Measurements from ENCODE around the gene NTN5.
"Not testable (repeated sequence)": the region's sequence is repeated elsewhere in the genome, so short reads cannot be mapped to it uniquely, and the experiment has no call there.

NTN5 gene

GRCh38 chr19:48661711-48662090 is 11.1 kb downstream of the NTN5 start:
- TF ChIP-seq CTCF (IDR thresholded peaks at IDR 0.05; ENCODE audit: unreplicated experiment in 3 of 3), result no peak
- Mint-ChIP-seq H3K36me3 (ENCODE audit: low read depth) (no peaks in the 10 kb centered on the region), H3K27ac (no peak overlapping the region), H3K4me3 (no peak overlapping the region), H3K27me3 (ENCODE audit: low read depth) (peaks cover 12% of the 10 kb centered on the region), H3K9me3 (no peaks in the 10 kb centered on the region), H3K4me1 (peaks cover 13% of the 10 kb centered on the region)

GRCh38 chr19:48660852-48661710 is 11.7 kb downstream of the NTN5 start:
- Mint-ChIP-seq H3K4me3 (no peak overlapping the region), H3K27me3 (ENCODE audit: low read depth) (peaks cover 12% of the 10 kb centered on the region), H3K9me3 (no peaks in the 10 kb centered on the region), H3K36me3 (ENCODE audit: low read depth) (no peaks in the 10 kb centered on the region), H3K27ac (peak overlapping the region; percentile 14 to 68 (median 38)), H3K4me1 (peaks cover 15% of the 10 kb centered on the region)
- no peak for TF ChIP-seq CTCF (IDR thresholded peaks at IDR 0.05; ENCODE audit: unreplicated experiment in 3 of 3)

GRCh38 chr19:48659768-48660167 is 13.0 kb downstream of the NTN5 start:
- Mint-ChIP-seq H3K27me3 (ENCODE audit: low read depth) (peaks cover 12% of the 10 kb centered on the region), H3K27ac (no peak overlapping the region), H3K4me1 (peaks cover 18% of the 10 kb centered on the region), H3K9me3 (no peaks in the 10 kb centered on the region), H3K4me3 (no peak overlapping the region), H3K36me3 (ENCODE audit: low read depth) (no peaks in the 10 kb centered on the region)
- no peak for TF ChIP-seq CTCF (IDR thresholded peaks at IDR 0.05; ENCODE audit: unreplicated experiment in 3 of 3)

- TF ChIP-seq CTCF (IDR thresholded peaks at IDR 0.05; ENCODE audit: unreplicated experiment in 3 of 3), result no peak
- H3K27me3 Mint-ChIP-seq (ENCODE audit: low read depth), result peaks cover 12% of the 10 kb centered on the region
- peaks cover 25% of the 10 kb centered on the region for H3K4me1 Mint-ChIP-seq
- H3K9me3 Mint-ChIP-seq, result no peaks in the 10 kb centered on the region
- no peaks in the 10 kb centered on the region for H3K36me3 Mint-ChIP-seq (ENCODE audit: low read depth)
- H3K27ac Mint-ChIP-seq, result no peak overlapping the region
- no peak overlapping the region for H3K4me3 Mint-ChIP-seq
Observed at GRCh38 chr19:48658483-48658882, 14.3 kb downstream of the NTN5 start.

GRCh38 chr19:48657828-48658227 is 15.0 kb downstream of the NTN5 start:
- not testable (repeated sequence) for H3K27ac Mint-ChIP-seq; H3K9me3 Mint-ChIP-seq; H3K27me3 Mint-ChIP-seq (ENCODE audit: low read depth); H3K36me3 Mint-ChIP-seq (ENCODE audit: low read depth); H3K4me3 Mint-ChIP-seq
- H3K4me1 Mint-ChIP-seq, result peaks cover 25% of the 10 kb centered on the region

- no peak for TF ChIP-seq CTCF (IDR thresholded peaks at IDR 0.05; ENCODE audit: unreplicated experiment in 3 of 3)
- H3K27ac Mint-ChIP-seq, result peak overlapping the region; percentile 52 to 59 (median 57)
- H3K4me1 Mint-ChIP-seq, result peaks cover 29% of the 10 kb centered on the region
- H3K27me3 Mint-ChIP-seq (ENCODE audit: low read depth), result peaks cover 12% of the 10 kb centered on the region
- no peaks in the 10 kb centered on the region for H3K9me3 Mint-ChIP-seq
- H3K36me3 Mint-ChIP-seq (ENCODE audit: low read depth), result no peaks in the 10 kb centered on the region
- H3K4me3 Mint-ChIP-seq, result no peak overlapping the region
Observed at GRCh38 chr19:48656840-48657474, 15.9 kb downstream of the NTN5 start.

All from nephron (organoid).